HG02973 (cell line): Measurements from ENCODE around the gene HSD17B1.
"Not testable (repeated sequence)": the region's sequence is repeated elsewhere in the genome, so short reads cannot be mapped to it uniquely, and the experiment has no call there.

Experiments used
- ATAC-seq: cut with Tn5 transposase; IDR thresholded peaks from one replicate; pipeline ENCODE4 v1.9.1; 2021; ENCODE audit warnings: moderate library complexity; ENCODE audit not compliant: unreplicated experiment

HSD17B1 gene

DNA sequence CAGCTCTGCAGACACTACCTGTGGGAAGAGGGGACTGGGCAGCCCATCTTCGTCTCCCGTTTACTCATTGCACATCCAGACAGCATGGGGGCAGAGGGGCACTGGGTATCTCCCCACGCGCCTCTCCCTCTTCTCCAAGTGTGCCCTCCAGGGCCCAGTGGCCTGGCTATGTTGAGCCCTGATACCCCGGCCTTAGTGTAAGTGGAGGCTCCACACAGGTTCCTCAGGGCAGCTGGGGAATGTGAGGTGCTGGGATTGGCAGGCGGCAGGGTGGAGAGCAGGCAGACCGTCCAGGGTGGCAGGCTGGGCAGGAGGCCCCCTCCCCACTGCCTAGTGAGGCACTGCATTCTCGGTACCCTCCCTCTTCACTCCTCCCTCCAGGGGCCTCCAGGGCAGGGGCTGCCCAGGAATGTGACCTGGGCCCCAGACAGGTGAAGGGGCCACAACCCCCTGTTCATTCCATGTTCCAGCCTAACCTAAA is 29.9 kb upstream of the HSD17B1 start:
- no peak for ATAC-seq

DNA sequence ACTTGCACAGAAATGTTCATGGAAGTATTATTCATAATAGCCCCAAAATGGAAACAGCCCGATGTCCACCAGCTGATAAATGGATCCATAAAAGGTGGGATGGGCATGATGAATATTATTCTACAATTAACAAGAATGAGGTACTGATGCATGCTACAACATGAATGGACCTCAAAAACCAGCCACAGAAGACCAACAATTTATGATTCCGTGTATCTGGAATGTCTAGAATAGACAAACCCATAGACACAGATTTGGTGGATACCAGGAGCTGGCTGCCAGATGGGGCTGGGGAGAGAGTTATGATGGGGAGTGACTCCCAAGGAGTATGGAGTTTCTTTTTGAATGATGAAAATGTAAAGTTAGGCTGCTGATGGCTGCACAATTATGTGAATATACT is 27.5 kb upstream of the HSD17B1 start:
- ATAC-seq, result no peak

DNA sequence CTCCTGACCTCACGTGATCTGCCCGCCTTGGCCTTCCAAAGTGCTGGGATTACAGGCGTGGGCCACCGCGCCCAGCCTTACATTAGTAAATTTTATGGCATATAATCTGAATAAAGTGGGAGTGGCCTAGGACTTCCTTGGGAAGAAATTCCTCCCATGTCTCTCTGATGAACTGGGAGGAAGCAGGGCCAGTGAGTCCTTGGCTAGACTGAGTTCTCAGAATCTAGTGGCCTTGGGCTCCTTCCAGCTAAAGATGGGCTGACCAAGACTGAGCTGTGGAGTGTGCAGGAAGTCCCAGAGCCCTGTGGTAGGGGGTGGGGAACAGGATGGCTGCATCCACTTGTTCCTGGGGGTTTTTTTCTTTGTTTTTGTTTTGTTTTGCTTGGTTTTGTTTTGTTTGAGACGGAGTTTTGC is 26.7 kb upstream of the HSD17B1 start:
- no peak for ATAC-seq

DNA sequence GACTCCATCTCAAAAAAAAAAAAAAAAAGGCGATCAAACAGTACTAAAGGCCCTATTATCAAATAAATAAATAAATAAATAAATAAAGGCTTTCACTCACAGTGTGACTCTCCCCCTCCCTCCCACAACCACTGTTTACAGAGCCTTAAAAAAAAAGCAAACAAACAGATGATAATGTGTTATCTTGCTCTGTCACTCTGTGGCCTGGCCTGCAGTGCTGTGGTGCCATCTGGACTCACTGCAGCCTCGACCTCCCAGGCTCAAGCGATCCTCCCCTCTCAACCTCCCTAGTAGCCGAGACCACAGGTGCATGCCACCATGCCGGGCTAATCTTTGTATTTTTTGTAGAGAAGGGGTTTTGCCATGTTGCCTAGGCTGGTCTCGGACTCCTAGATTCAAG is 24.8 kb upstream of the HSD17B1 start:
- ATAC-seq, result no peak

DNA sequence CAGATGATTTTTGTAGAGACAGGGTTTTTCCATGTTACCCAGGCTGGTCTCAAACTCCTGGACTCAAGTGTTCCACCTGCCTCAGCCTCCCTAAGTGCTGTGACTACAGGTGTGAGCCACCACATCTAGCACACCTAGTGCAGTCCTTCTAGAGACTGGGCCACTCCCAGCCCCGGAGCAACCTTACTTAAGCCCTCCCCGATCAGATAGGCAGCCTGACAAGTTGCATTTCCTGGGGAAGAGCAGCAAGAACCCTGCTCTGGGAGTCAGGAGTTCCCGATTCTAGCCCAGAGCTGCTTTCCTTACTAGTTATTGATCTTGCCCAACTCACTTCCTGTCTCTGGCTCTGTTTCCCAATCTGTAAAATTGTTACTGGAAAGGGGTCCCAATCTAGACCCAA is 23.7 kb upstream of the HSD17B1 start:
- ATAC-seq, result no peak

DNA sequence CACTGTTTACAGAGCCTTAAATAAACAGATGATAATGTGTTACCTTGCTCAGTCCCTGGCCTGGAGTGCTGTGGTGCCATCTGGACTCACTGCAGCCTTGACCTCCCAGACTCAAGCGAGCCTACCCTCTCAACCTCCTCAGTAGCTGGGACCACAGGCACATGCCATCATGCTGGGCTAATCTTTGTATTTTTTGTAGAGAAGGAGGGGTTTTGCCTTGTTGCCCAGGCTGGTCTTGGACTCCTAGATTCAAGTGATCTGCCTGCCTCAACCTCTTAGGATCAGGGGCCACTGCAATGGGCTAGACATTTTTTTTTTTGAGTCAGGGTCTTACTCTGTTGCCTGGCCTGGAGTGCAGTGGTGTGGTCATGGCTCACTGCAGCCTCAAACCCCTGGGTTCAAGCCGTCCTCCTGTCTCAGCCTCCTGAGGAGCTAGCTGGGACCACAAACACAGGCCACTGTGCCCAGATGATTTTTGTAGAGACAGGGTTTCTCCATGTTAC is 21.7 kb upstream of the HSD17B1 start:
- ATAC-seq, result no peak

DNA sequence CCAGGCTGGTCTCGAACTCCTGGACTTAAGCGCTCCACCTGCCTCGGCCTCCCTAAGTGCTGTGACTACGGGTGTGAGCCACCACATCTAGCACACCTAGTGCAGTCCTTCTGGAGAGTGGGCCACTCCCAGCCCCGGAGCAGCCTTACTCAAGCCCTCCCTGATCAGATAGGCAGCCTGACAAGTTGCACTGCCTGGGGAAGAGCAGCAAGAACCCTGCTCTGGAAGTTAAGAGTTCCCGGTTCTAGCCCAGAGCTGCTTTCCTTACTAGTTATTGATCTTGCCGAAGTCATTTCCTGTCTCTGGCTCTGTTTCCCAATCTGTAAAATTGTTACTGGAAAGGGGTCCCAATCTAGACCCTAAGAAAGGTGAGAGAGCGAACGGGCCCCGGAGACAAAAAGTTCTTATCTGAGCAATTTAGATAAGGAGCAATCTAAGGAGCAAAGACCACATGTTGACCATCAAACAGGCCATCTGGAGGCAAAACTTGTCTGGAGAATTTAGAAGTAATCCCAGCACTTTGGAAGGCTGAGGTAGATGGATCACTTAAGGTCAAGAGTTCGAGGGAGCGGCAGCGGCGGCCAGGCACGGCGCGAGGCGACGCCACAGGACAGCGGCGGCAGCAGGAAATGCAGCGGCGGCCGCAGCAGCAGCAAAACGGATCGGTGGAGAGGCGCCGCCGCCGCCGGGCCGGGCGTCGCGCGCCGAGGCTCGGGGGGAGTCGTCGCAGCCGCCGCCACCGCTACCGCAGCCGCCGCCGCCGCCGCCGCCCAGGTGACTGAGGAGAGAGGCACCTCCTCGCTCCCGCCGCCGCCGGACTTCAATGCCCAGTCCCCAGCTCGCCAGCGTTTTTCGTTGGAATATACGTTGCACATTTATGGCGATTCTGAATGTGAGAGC is 21.0 kb upstream of the HSD17B1 start:
- no peak for ATAC-seq

DNA sequence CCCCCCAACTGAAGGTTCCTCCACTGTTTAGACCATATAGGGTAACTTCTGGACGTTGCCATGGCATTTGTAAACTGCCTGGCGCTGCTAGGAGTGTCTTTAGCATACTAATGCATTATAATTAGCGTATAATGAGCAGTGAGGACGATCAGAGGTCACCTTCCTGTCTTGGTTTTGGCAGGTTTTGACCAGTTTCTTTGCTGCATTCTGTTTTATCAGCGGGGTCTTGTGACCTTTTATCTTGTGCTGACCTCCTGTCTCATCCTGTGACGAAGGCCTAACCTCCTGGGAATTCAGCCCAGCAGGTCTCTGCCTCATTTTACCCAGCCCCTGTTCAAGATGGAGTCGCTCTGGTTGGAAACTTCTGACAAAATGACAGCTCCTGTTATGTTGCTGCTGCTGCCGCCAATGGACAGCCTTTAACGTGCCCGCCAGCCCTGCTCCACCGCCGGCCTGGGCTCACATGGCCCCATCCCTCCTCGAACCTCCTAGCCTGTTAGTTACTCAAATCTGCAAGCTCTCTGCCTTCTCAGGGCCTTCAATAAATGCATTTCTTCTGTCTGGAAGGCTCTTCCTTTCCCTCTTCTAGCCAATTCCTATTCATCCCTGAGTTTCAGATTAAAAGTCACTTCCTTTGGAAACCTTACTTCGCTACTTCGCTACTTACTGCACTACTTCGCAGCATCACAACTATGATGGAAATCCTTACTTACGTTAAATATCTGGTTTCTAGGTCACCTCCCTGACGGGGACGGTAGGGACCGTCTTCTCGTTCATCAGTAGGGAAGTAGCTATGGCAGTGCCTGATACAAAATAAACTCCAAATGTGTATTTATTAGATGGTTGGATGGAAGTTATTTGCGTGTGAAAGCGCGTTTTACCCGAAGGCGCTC is 17.3 kb upstream of the HSD17B1 start:
- ATAC-seq, result no peak

DNA sequence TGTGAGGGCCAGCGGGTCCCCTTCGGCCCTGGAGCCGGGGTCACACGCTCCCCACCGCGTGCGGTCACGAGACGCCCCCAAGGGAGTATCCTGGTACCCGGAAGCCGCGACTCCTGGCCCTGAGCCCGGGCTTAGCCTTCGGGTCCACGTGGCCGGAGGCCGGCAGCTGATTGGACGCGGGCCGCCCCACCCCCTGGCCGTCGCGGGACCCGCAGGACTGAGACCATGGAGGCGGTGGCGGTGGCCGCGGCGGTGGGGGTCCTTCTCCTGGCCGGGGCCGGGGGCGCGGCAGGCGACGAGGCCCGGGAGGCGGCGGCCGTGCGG is 16.7 kb upstream of the HSD17B1 start, which contains the start of gene NAGLU:
Gene NAGLU, plus strand, starts transcription at position 194 of the 324 bp plus-strand sequence. Its CDS starts 32 bp downstream, at position 226.
- peak; percentile 79 for ATAC-seq

DNA sequence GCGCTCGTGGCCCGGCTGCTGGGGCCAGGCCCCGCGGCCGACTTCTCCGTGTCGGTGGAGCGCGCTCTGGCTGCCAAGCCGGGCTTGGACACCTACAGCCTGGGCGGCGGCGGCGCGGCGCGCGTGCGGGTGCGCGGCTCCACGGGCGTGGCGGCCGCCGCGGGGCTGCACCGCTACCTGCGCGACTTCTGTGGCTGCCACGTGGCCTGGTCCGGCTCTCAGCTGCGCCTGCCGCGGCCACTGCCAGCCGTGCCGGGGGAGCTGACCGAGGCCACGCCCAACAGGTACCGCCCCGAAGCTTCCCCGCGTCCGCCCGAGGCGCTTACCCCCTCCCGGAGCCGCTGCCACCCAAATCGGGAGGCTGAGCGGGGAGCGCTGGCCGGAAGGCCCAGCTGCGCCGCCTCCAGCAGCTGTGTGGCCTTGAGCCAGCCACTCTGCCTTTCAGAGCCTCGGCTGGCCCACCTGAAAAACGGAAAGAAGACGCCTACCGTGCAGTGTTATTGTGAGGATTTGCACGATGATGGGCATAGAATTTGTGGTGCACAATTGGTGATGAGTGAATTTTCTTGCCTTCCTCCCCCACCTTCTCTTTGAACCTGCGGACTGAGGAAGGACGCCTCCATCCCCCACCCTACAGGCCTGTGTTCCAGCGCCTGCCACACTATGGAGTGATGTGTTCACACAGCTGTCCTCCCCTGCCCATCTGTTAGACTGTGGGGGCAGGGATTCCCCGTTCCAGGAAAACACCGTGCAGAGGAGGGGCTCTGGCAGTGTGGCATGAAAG is 16.2 kb upstream of the HSD17B1 start:
- ATAC-seq, result peak; percentile 47

DNA sequence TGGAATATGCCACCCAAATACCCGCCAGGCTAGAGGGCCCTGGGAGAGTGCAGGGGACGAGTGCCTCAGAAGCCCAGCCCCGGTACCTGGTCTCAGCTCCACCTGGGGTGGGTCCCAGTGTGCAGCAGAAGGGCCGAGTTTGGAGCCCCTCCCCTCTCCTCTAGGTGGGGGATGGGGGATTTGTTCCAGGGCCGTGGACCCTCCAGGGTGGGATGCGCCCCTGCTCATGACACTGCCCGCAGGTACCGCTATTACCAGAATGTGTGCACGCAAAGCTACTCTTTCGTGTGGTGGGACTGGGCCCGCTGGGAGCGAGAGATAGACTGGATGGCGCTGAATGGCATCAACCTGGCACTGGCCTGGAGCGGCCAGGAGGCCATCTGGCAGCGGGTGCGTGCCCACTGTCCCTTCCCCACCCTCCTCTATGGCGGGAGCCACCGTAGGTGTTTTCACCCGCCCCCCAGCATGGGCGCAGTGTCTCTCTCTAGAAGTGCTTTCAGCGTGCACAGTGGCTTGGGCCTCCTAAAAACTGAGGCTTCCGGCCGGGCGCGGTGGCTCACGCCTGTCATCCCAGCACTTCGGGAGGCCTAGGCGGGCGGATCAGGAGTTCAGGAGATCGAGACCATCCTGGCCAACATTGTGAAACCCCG is 15.4 kb upstream of the HSD17B1 start:
- no peak for ATAC-seq

DNA sequence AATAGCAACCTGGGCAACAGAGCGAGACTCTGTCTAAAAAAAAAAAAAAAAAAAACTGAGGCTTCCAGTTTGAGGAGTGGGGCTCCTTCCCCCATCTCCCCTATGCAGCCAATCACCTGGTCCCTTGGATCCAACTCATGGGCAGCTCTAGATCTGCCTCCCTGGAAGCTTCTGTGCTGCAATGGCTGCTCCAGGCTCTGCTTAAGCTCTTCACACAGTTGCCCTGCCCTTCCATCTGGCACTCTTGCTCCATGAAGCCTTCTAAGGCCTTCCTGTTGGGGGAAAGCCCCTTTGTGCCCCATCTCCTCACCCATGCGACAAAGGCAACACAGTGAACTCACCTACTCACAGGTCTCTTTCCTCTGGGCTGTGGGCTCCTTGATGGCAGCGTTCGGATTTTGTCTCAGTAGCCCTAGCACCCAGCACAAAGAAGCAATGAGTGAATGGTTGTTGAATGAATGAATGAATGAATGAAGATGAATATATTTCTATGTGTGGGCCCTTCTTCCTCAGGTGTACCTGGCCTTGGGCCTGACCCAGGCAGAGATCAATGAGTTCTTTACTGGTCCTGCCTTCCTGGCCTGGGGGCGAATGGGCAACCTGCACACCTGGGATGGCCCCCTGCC is 14.8 kb upstream of the HSD17B1 start:
- no peak for ATAC-seq

DNA sequence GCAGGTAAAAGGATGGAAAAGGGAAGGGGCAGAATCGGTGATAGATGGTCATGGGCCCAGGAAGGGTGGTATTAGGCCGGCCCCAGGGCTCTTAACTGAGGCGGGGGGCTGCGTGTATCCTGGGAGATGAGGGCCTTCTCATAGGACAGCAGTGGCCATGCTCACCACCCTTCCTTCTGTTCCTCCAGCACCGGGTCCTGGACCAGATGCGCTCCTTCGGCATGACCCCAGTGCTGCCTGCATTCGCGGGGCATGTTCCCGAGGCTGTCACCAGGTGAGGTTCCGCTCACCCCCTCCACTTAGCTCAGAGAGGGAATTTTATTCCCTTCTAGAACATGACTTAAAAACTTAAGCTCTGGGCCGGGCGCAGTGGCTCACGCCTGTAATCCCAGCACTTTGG is 14.2 kb upstream of the HSD17B1 start:
- no peak for ATAC-seq

DNA sequence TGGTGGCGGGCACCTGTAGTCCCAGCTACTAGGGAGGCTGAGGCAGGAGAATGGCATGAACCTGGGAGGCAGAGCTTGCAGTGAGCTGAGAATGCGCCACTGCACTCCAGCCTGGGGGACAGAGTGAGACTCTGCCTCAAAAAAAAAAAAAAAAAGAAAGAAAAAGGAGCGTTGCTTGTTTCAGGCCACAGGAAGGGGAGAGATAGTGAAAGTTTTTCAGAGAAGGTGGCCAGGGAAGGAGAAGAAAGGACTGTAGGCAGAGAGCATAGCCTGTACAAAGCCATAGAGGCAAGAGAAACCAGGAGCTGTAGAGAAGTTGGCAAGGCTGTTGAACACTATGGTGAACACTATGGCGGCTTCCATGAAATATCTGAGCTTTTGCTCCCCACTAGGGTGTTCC is 12.2 kb upstream of the HSD17B1 start:
- ATAC-seq, result not testable (repeated sequence)

DNA sequence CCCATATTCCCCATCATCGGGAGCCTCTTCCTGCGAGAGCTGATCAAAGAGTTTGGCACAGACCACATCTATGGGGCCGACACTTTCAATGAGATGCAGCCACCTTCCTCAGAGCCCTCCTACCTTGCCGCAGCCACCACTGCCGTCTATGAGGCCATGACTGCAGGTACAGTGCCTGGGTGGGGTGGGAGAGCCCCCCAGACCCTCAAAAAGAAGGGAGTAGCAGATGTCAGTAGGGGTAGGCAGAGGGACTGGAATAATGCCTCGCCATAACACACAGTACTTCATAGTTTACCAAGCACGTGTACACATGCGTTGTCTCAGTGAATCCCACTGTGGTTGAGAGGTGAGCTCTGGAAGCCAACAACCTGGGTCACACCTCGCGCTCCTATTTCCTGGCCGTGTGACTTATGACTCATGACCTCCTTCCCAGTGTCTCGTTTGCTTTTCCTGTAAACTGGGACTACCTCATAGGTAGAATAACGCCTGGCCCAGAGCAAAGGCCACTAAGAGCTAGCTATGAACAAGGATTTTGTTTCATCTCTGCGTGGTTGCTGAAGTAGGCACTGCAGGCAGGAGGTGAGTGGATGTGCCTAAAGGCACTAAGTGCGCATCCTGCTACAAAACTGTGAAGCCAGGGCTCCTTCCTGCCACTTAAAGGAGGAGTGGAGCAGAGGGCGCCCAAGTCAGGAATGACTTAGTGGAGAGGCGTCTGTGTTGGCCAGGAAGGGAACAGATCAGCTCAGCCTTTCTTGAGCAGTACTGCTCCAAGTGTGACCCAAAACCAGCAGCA is 11.5 kb upstream of the HSD17B1 start:
- no peak for ATAC-seq

DNA sequence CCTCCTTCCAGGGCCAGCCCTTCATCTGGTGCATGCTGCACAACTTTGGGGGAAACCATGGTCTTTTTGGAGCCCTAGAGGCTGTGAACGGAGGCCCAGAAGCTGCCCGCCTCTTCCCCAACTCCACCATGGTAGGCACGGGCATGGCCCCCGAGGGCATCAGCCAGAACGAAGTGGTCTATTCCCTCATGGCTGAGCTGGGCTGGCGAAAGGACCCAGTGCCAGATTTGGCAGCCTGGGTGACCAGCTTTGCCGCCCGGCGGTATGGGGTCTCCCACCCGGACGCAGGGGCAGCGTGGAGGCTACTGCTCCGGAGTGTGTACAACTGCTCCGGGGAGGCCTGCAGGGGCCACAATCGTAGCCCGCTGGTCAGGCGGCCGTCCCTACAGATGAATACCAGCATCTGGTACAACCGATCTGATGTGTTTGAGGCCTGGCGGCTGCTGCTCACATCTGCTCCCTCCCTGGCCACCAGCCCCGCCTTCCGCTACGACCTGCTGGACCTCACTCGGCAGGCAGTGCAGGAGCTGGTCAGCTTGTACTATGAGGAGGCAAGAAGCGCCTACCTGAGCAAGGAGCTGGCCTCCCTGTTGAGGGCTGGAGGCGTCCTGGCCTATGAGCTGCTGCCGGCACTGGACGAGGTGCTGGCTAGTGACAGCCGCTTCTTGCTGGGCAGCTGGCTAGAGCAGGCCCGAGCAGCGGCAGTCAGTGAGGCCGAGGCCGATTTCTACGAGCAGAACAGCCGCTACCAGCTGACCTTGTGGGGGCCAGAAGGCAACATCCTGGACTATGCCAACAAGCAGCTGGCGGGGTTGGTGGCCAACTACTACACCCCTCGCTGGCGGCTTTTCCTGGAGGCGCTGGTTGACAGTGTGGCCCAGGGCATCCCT is 9.3 kb upstream of the HSD17B1 start:
- no peak for ATAC-seq

DNA sequence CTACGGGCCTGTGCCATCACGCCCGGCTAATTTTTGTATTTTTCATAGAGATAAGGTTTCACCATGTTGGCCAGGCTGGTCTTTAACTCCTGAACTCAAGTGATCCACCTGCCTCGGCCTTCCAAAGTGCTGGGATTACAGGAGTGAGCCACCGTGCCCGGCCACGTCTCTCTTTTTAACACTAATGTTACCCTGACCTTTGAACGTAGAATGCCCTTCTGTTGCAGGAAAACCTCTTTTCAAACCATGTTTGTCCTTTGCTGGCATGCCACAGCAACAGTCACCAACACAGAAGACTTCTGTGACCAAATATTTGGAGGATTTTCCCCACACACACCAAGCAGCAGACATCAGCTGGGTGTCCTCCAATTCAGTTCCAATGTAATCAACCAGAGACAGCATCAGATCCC is 7.8 kb upstream of the HSD17B1 start:
- ATAC-seq, result no peak
